WTC11 (cell line): ENCODE measurements around the gene ANG.

Source experiments
- CTCF ChIP-seq: fragments of 200-600 bp; IDR thresholded peaks from 2 replicates; pipeline ENCODE4 v1.8.0; 2022; ENCODE audit warnings: antibody characterized with exemption
- ESRRA ChIP-seq: sonication (generic); formaldehyde crosslinking; IDR thresholded peaks from 2 replicates; pipeline ENCODE4 v1.8.1; 2022; ENCODE audit warnings: mild to moderate bottlenecking, missing genetic modification reagents, borderline replicate concordance
- MYBL2 ChIP-seq: sonication (generic); formaldehyde crosslinking; IDR thresholded peaks from 2 replicates; pipeline ENCODE4 v1.8.1; 2023; ENCODE audit warnings: mild to moderate bottlenecking, moderate library complexity, missing genetic modification reagents
- NFE2L1 ChIP-seq: sonication (generic); formaldehyde crosslinking; IDR thresholded peaks from 2 replicates; pipeline ENCODE4 v1.8.1; 2023; ENCODE audit warnings: missing genetic modification reagents
- ZNF263 ChIP-seq: sonication (generic); formaldehyde crosslinking; IDR thresholded peaks from 2 replicates; pipeline ENCODE4 v1.8.1; 2022; ENCODE audit warnings: low read depth, mild to moderate bottlenecking, moderate library complexity, missing genetic modification reagents

- TF ChIP-seq CTCF: no peak
- no peak for TF ChIP-seq ZNF263 (CRISPR knock-in tag)
- no peak for TF ChIP-seq NFE2L1 (CRISPR knock-in tag)
- TF ChIP-seq MYBL2 (CRISPR knock-in tag): no peak
- TF ChIP-seq ESRRA (CRISPR knock-in tag): no peak
These were observed 12.5 kb upstream of the ANG start for GRCh38 chr14:20676072-20676471.
